K562 (cell line): Measurements from ENCODE around the gene IFI27L2. TPM values are rescaled to one million over a fixed set of nuclear protein-coding genes. Genes with fewer than 3 reads are reported as not detected.

Source experiments
- BRCA1 ChIP-seq, 2 experiments: fragments of 450-650 bp in 1 of 2; sonication (generic) in 1 of 2; formaldehyde crosslinking in 1 of 2; IDR thresholded peaks; 2 replicates each; pipeline versions ENCODE4 v1.5.0 to v1.6.1; 2017 to 2020; ENCODE audit warnings: mild to moderate bottlenecking in 1 of 2, missing genetic modification reagents in 1 of 2
- E2F3 ChIP-seq: fragments of 250-450 bp; sonication (Bioruptor Pico); IDR thresholded peaks from 2 replicates; pipeline ENCODE4 v1.4.0; 2020; ENCODE audit warnings: mild to moderate bottlenecking
- GTF2E2 ChIP-seq: fragments of 200-800 bp; sonication (Bioruptor generic); IDR thresholded peaks from 2 replicates; pipeline ENCODE4 v1.6.1; 2016; ENCODE audit warnings: missing genetic modification characterization, missing compliant biosample characterization
- HSF4 ChIP-seq: fragments of 250-450 bp; sonication (Bioruptor Pico); IDR thresholded peaks from 2 replicates; pipeline ENCODE4 v2.1.2; 2022; ENCODE audit warnings: mild to moderate bottlenecking, moderate library complexity, borderline replicate concordance
- KLF10 ChIP-seq: fragments of 250-450 bp; sonication (Bioruptor Pico); IDR thresholded peaks from 2 replicates; pipeline ENCODE4 v1.6.1; 2021; ENCODE audit warnings: matching md5 sums
- KLF16 ChIP-seq: IDR thresholded peaks from 2 replicates; pipeline ENCODE4 v1.6.1; 2016; ENCODE audit warnings: antibody characterized with exemption
- MAZ ChIP-seq, 2 experiments: fragments of 450-650 bp in 1 of 2; sonication (generic) in 1 of 2; formaldehyde crosslinking; IDR thresholded peaks in 1 of 2; conservative IDR thresholded peaks in 1 of 2; 2 replicates each; pipeline versions ENCODE4 v1.4.0 to v1.5.0; 2020; ENCODE audit warnings: mild to moderate bottlenecking in 1 of 2, missing genetic modification reagents in 1 of 2
- MCM3 ChIP-seq: fragments of 450-650 bp; IDR thresholded peaks from 2 replicates; pipeline ENCODE4 v1.6.1; 2016
- MED1 ChIP-seq: sonication (generic); formaldehyde crosslinking; IDR thresholded peaks from 2 replicates; pipeline ENCODE4 v1.8.1; 2023; ENCODE audit warnings: missing genetic modification reagents, borderline replicate concordance
- NFYB ChIP-seq: IDR thresholded peaks from 2 replicates; pipeline ENCODE4 v1.6.1; 2011; ENCODE audit warnings: mild to moderate bottlenecking, moderate library complexity; ENCODE audit not compliant: insufficient read length; ENCODE audit errors: extremely low read depth
- PRDM10 ChIP-seq: fragments of 450-650 bp; IDR thresholded peaks from 2 replicates; pipeline ENCODE4 v1.6.1; 2018; ENCODE audit not compliant: partially characterized antibody
- SNRNP70 ChIP-seq: fragments of 200-400 bp; formaldehyde crosslinking; optimal IDR thresholded peaks from 2 replicates; pipeline ENCODE3; 2017; ENCODE audit warnings: low read depth, low read length
- SREBF2 ChIP-seq: sonication (generic); formaldehyde crosslinking; IDR thresholded peaks from 2 replicates; pipeline ENCODE4 v1.4.0; 2020; ENCODE audit warnings: mild to moderate bottlenecking, missing genetic modification reagents
- SRF ChIP-seq, 2 experiments: fragments of 250-450, 450-650 bp in 1 of 2; sonication (Bioruptor Pico) in 1 of 2; sonication (generic) in 1 of 2; formaldehyde crosslinking; IDR thresholded peaks; 2 replicates each; pipeline versions ENCODE4 v1.5.0 to v1.5.1; 2020 to 2022; ENCODE audit warnings: mild to moderate bottlenecking in 1 of 2, missing genetic modification reagents in 1 of 2
- THAP7 ChIP-seq: fragments of 250-450 bp; sonication (Bioruptor Pico); IDR thresholded peaks from 2 replicates; pipeline ENCODE4 v1.5.0; 2021
- YY1 ChIP-seq, 3 experiments: IDR thresholded peaks; 2 replicates each; pipeline ENCODE4 v1.6.1; 2011; ENCODE audit warnings: low read length in 2 of 3, mild to moderate bottlenecking in 2 of 3, moderate library complexity in 2 of 3, borderline replicate concordance in 1 of 3, control low read depth in 1 of 3, low read depth in 1 of 3; ENCODE audit not compliant: insufficient read depth in 3 of 3, insufficient replicate concordance in 2 of 3, control insufficient read depth in 1 of 3, insufficient read length in 1 of 3; ENCODE audit errors: extremely low read depth in 1 of 3
- ZNF143 ChIP-seq: sonication (generic); formaldehyde crosslinking; IDR thresholded peaks from 2 replicates; pipeline ENCODE4 v1.9.0; 2022; ENCODE audit warnings: mild to moderate bottlenecking, missing genetic modification reagents
- polyA plus RNA-seq, 8 experiments: library from polyadenylated mRNA; depleted of rRNA in 4 of 8; stranded (reverse) in 5 of 8; unstranded in 3 of 8; fragments of >200 nt; fragmentation: Nextera tagmentation in 2 of 8; fragmentation: Illumina TruSeq in 1 of 8; extraction: Ambion mirVana in 2 of 8; extraction: Trizol in 1 of 8; gene quantifications; 2 replicates each; pipeline versions ENCODE4 v1.2.1 to v1.2.3, GENCODE V29; 2011 to 2014; ENCODE audit warnings: inconsistent platforms in 1 of 8, missing spikeins in 1 of 8
- total RNA-seq, 7 experiments: library from RNA; depleted of rRNA in 6 of 7; stranded (reverse); fragments of >200 nt in 6 of 7; fragmentation: Illumina TruSeq in 2 of 7; extraction: Trizol in 2 of 7; gene quantifications; 2 replicates each; pipeline versions ENCODE4 v1.2.1 to v1.2.3, GENCODE V29; 2011 to 2021; ENCODE audit warnings: low replicate concordance in 1 of 7
- TF ChIP-seq, protein P1 (sequence below): sonication (generic); formaldehyde crosslinking; IDR thresholded peaks from 2 replicates; pipeline ENCODE4 v1.4.0; 2020; ENCODE audit warnings: mild to moderate bottlenecking, missing genetic modification reagents
- TF ChIP-seq, protein P2 (sequence below): fragments of 250-450 bp; sonication (Bioruptor Pico); IDR thresholded peaks from 2 replicates; pipeline ENCODE4 v1.8.0; 2022; ENCODE audit warnings: inconsistent platforms, mild to moderate bottlenecking, moderate library complexity, borderline replicate concordance

IFI27L2 gene
- total and polyA plus RNA-seq, 9 of the 15 experiments (the other 6 are each of a cell fraction or from before 2014, with no cell fraction given), result 1.0 to 9.3 (median 4.1) TPM

GRCh38 chr14:94080621-94081385 is 48.6 kb downstream of the IFI27L2 start, which contains the start of the genes DDX24 and IFI27L1 (continued):
- TF ChIP-seq, protein P1, sequence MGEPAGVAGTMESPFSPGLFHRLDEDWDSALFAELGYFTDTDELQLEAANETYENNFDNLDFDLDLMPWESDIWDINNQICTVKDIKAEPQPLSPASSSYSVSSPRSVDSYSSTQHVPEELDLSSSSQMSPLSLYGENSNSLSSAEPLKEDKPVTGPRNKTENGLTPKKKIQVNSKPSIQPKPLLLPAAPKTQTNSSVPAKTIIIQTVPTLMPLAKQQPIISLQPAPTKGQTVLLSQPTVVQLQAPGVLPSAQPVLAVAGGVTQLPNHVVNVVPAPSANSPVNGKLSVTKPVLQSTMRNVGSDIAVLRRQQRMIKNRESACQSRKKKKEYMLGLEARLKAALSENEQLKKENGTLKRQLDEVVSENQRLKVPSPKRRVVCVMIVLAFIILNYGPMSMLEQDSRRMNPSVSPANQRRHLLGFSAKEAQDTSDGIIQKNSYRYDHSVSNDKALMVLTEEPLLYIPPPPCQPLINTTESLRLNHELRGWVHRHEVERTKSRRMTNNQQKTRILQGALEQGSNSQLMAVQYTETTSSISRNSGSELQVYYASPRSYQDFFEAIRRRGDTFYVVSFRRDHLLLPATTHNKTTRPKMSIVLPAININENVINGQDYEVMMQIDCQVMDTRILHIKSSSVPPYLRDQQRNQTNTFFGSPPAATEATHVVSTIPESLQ (CRISPR knock-in tag), result no peak
- TF ChIP-seq KLF10 (CRISPR knock-in tag), result no peak
- TF ChIP-seq SNRNP70, result no peak
- TF ChIP-seq MED1 (CRISPR knock-in tag), result no peak
- no peak for TF ChIP-seq SREBF2 (CRISPR knock-in tag)
- no peak for TF ChIP-seq GTF2E2 (tag)
- peak; percentile 66 for TF ChIP-seq NFYB
- TF ChIP-seq, protein P2, sequence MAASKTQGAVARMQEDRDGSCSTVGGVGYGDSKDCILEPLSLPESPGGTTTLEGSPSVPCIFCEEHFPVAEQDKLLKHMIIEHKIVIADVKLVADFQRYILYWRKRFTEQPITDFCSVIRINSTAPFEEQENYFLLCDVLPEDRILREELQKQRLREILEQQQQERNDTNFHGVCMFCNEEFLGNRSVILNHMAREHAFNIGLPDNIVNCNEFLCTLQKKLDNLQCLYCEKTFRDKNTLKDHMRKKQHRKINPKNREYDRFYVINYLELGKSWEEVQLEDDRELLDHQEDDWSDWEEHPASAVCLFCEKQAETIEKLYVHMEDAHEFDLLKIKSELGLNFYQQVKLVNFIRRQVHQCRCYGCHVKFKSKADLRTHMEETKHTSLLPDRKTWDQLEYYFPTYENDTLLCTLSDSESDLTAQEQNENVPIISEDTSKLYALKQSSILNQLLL (CRISPR knock-in tag), result no peak
- TF ChIP-seq KLF16, result no peak
- no peak for TF ChIP-seq MCM3
- TF ChIP-seq BRCA1 (IDR thresholded peaks at IDR 0.05), result no peak
- TF ChIP-seq BRCA1 (CRISPR knock-in tag; IDR thresholded peaks at IDR 0.05), result no peak
- no peak for TF ChIP-seq ZNF143 (CRISPR knock-in tag)
- no peak for TF ChIP-seq HSF4 (CRISPR knock-in tag)
- TF ChIP-seq YY1 (IDR thresholded peaks at IDR 0.05; ENCODE audit: borderline replicate concordance in 1 of 3, control insufficient read depth in 1 of 3, extremely low read depth in 1 of 3, insufficient read depth in 3 of 3, insufficient read length in 1 of 3, insufficient replicate concordance in 2 of 3, low read depth in 1 of 3, low read length in 2 of 3), result peak in 1 of 3 experiments; percentile 76
- TF ChIP-seq THAP7, result no peak
- no peak for TF ChIP-seq SRF (CRISPR knock-in tag; IDR thresholded peaks at IDR 0.05)
- TF ChIP-seq MAZ (CRISPR knock-in tag; conservative IDR thresholded peaks at IDR 0.05 in 1 of 2, IDR thresholded peaks at IDR 0.05 in 1 of 2), result no peak
- no peak for TF ChIP-seq E2F3 (CRISPR knock-in tag)
- no peak for TF ChIP-seq PRDM10
